ENCODE data around the gene PBRM1.

PBRM1 gene

DNA sequence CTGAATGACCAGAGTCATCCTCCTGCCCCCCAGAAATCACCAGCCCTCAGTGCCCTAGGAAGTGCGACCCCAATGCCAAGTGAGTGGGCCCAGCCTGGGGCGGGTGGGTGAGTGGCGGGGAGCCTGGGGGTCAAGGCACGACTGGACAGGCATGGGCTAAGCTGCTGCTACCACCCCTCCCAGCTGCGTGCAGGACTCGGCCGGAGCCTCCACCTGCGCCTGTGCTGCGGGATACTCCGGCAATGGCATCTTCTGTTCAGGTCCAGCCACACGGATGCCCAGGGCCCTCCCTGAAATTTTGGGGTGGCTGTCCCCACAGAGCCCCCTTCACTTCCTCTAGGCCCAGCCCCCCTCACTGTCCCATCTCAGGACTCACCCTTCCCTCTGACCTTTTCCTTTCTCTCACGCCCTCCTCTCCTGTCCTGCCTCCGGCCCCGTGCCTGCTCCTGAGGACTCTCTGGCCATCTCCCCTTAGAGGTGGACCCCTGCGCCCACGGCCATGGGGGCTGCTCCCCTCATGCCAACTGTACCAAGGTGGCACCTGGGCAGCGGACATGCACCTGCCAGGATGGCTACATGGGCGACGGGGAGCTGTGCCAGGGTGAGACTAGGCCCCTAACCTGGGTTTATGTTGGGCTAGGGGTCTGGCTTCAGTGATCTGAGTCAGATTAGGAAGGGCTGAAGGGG is 169.1 kb downstream of the PBRM1 start:
- H3K9ac ChIP-seq = no peak overlapping the region
- H3K36me3 ChIP-seq (ENCODE audit: control insufficient read depth, insufficient read depth, low read length) = no peaks in the 10 kb centered on the region
- H3K4me2 ChIP-seq (ENCODE audit: low read length) = no peak overlapping the region
- H3K79me2 ChIP-seq = no peaks in the 10 kb centered on the region
- no peak overlapping the region for H3K27ac ChIP-seq
- H3K9me3 ChIP-seq (ENCODE audit: control insufficient read depth, low read length) = no peaks in the 10 kb centered on the region
- no peak overlapping the region for H2AFZ ChIP-seq
- no peak for TF ChIP-seq CTCF (IDR thresholded peaks at IDR 0.05)
- H3K4me3 ChIP-seq (ENCODE audit: low read depth, low read length) = no peak overlapping the region
- no peaks in the 10 kb centered on the region for H3K27me3 ChIP-seq (ENCODE audit: control insufficient read depth, insufficient read depth, low read length)
- H3K4me1 ChIP-seq = no peaks in the 10 kb centered on the region

GRCh38 chr3:52515192-52515591 is 170.5 kb downstream of the PBRM1 start:
- TF ChIP-seq CTCF (IDR thresholded peaks at IDR 0.05) = no peak
- Histone ChIP-seq H3K9me3 (ENCODE audit: control insufficient read depth, low read length) (no peaks in the 10 kb centered on the region), H3K4me1 (no peaks in the 10 kb centered on the region), H3K9ac (no peak overlapping the region), H3K79me2 (no peaks in the 10 kb centered on the region), H3K27ac (no peak overlapping the region), H3K36me3 (ENCODE audit: control insufficient read depth, insufficient read depth, low read length) (no peaks in the 10 kb centered on the region), H2AFZ (no peak overlapping the region), H3K4me2 (ENCODE audit: low read length) (no peak overlapping the region), H3K4me3 (ENCODE audit: low read depth, low read length) (no peak overlapping the region), H3K27me3 (ENCODE audit: control insufficient read depth, insufficient read depth, low read length) (no peaks in the 10 kb centered on the region)

GRCh38 chr3:52514576-52514975 is 171.1 kb downstream of the PBRM1 start:
- Histone ChIP-seq H3K4me2 (ENCODE audit: low read length) (no peak overlapping the region), H2AFZ (no peak overlapping the region), H3K79me2 (no peaks in the 10 kb centered on the region), H3K4me1 (no peaks in the 10 kb centered on the region), H3K4me3 (ENCODE audit: low read depth, low read length) (no peak overlapping the region), H3K27me3 (ENCODE audit: control insufficient read depth, insufficient read depth, low read length) (no peaks in the 10 kb centered on the region), H3K9me3 (ENCODE audit: control insufficient read depth, low read length) (no peaks in the 10 kb centered on the region), H3K9ac (no peak overlapping the region), H3K27ac (no peak overlapping the region), H3K36me3 (ENCODE audit: control insufficient read depth, insufficient read depth, low read length) (no peaks in the 10 kb centered on the region)
- TF ChIP-seq CTCF (IDR thresholded peaks at IDR 0.05) = no peak

DNA sequence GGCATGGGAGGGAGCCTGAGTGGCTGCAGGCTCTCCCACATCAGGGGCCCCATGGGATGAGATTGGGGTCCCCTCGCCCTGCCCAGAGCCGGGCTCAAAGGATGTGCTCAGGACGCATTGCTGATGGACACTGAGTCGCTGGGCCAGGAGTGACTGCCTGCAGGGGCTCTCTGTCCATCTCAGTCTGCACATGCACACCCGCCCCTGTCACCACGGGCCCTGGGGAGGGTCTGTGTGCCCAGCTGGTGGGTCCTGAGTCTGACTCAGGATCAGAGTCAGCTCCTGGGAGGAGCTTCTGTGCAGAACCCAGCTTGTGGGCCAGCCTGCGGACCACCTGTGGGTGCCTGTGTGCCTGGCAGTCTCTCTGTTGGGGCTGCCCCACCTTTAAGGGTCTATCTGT is 172.4 kb downstream of the PBRM1 start:
- no peak overlapping the region for H3K4me2 ChIP-seq (ENCODE audit: low read length)
- H3K9ac ChIP-seq = no peak overlapping the region
- no peak overlapping the region for H2AFZ ChIP-seq
- no peak for TF ChIP-seq CTCF (IDR thresholded peaks at IDR 0.05)
- H3K4me1 ChIP-seq = no peaks in the 10 kb centered on the region
- no peak overlapping the region for H3K4me3 ChIP-seq (ENCODE audit: low read depth, low read length)
- no peaks in the 10 kb centered on the region for H3K27me3 ChIP-seq (ENCODE audit: control insufficient read depth, insufficient read depth, low read length)
- no peaks in the 10 kb centered on the region for H3K9me3 ChIP-seq (ENCODE audit: control insufficient read depth, low read length)
- no peaks in the 10 kb centered on the region for H3K36me3 ChIP-seq (ENCODE audit: control insufficient read depth, insufficient read depth, low read length)
- H3K27ac ChIP-seq = no peak overlapping the region
- H3K79me2 ChIP-seq = no peaks in the 10 kb centered on the region

GRCh38 chr3:52512727-52513126 is 173.0 kb downstream of the PBRM1 start:
- H2AFZ ChIP-seq = no peak overlapping the region
- H3K27me3 ChIP-seq (ENCODE audit: control insufficient read depth, insufficient read depth, low read length) = no peaks in the 10 kb centered on the region
- H3K36me3 ChIP-seq (ENCODE audit: control insufficient read depth, insufficient read depth, low read length) = no peaks in the 10 kb centered on the region
- H3K4me3 ChIP-seq (ENCODE audit: low read depth, low read length) = no peak overlapping the region
- TF ChIP-seq CTCF (IDR thresholded peaks at IDR 0.05) = no peak
- no peak overlapping the region for H3K27ac ChIP-seq
- H3K4me1 ChIP-seq = no peaks in the 10 kb centered on the region
- H3K4me2 ChIP-seq (ENCODE audit: low read length) = no peak overlapping the region
- H3K79me2 ChIP-seq = no peaks in the 10 kb centered on the region
- H3K9me3 ChIP-seq (ENCODE audit: control insufficient read depth, low read length) = no peaks in the 10 kb centered on the region
- no peak overlapping the region for H3K9ac ChIP-seq

Data from parathyroid adenoma (tissue), 2 donors.